ENCODE results near the gene AQP5.

Gene AQP5

DNA sequence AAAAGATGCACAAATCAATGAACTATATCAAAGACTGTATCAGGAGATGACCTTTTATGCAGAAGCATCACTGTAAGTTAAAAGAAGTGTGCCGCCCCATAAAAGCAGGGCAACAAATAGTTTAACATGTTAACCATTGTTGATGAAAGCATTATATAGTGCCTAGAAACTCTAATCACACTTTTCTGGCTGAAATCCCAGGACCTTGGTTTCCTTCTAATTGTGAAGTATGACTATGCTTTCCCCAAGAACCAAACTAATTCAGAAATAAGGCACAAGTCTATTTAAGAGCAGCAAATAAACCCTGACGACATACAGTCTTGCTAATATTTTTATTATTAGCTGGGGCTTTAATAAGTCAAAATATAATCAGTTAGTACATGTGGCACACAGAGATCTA lies 41.9 kb downstream of the AQP5 start:
- no peak overlapping the region for H3K27ac ChIP-seq
- no peak overlapping the region for H3K4me3 ChIP-seq

DNA sequence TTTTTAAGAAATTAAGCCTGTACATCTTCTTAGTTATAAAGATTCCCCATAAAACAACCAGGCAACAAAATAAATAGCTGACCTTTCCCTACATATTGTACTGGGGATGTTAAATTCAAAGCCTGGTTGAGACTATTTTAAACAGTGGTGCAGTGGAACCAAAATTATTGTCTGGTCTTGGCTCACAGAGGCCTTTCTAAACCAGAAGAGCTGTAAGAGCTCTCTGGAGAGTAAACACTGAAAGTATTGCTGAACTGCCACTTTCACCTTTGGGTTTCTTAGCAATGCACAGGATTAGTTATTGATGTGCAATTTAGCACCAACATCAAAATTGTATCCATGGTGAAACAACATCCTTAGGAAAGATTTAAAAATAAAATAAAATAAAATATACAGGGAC lies 43.0 kb downstream of the AQP5 start:
- no peak overlapping the region for H3K27ac ChIP-seq
- H3K4me3 ChIP-seq, result no peak overlapping the region

DNA sequence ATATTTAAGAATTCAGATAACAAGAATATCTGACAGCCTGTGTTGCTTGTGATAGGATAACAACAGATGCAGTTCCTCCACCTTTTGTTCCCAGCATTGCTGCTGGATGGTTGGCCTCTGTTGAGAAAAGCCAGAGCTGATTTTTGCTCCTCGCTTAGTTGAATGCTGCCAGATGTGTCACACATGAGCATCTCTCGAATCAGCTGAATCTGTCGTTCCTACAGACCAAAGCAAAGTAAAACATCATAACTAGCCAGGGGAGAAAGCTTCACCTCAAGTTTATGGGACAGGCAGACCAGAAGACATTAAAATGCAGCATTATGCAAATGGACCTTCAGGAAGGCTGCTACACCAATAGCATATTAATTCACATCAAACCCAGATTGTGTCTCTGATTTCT lies 43.5 kb downstream of the AQP5 start:
- Histone ChIP-seq H3K4me3 (no peak overlapping the region), H3K27ac (no peak overlapping the region)

DNA sequence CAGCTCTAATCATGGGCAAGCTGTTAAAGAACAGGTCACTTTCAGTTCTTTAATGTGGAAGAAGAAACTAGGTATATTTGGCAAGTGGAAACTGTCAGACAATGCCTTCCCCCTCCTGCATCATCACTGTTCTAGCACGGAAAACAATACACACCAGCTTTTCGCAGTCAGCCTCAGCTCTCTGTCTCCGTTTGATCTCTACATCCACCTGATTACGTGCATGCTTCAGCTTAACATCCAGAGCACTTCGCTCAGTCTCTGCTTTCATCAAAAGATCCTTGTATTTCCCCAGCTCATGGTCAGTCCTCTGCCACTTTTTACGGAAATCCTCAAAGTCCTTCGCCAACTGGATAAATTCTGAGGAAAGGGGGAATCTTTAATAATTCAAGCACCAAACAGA lies 44.6 kb downstream of the AQP5 start:
- Histone ChIP-seq H3K27ac (no peak overlapping the region), H3K4me3 (no peak overlapping the region)

DNA sequence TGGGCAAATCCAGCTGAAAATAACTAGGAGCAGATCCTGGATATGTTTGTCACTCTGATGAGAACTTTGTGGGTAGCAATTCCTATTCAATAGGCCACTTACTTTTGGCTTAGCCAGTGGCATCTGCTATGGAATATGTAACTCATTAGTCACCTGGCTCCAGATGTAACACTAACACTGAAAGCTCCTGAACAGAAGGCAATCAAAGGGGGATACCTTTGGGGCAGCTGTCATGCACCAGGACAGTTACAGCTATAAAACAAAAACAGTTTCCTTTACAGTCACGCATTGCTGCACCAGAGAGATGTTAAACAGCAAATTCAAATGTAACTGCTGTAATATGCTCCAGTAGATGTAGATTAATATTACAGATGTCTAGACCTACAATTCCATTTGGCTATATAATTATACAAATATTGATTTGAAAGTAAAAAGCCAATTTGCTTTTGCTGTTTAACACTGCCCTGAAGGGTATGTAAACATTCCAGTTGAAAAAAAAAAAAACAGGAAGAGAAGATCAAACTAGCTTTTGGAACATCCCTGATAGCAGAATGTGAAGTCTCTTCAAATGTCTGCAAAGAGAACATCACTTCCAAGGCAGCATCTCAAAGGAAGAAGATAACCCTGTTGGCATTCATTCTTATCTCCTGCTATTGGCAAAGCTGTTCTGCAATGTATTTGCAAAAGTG lies 45.2 kb downstream of the AQP5 start:
- Histone ChIP-seq H3K4me3 (no peak overlapping the region), H3K27ac (no peak overlapping the region)

DNA sequence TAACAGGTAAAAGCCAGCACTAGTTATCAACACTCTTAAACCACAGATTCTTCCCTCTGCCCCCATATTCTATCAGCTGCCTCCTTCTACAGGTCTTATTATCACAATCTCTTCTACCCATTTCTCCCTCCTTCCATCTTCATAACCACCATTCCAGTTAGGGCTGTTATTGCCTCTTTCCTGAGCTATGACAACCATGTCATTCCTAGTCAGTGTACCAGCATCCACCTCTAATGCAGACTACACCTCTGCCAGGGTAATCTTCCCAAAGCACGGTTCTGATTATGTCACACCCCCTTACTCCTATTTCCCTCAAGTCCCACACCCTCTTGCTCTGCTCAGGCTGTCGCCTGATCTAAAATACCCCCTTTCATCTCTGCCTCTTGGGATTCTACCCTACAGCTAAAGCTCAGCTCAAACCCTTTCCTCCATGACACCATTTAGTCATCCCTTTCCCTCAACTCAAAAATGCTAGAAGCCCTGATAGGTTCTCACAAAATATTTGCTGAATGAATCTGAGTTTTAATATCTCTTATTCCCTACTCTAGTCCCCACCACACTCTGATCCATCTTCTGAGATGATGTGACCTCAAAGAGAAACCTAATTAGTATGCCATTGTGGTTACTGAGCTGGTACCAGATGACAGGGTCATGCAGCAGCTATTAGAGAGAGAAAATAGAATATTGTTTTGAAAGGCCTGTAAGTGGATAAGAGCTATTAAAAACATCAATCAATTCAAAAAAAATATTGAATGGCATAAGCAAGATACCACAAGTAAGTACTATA lies 51.9 kb downstream of the AQP5 start:
- no peak overlapping the region for H3K4me3 ChIP-seq
- H3K27ac ChIP-seq, result no peak overlapping the region

DNA sequence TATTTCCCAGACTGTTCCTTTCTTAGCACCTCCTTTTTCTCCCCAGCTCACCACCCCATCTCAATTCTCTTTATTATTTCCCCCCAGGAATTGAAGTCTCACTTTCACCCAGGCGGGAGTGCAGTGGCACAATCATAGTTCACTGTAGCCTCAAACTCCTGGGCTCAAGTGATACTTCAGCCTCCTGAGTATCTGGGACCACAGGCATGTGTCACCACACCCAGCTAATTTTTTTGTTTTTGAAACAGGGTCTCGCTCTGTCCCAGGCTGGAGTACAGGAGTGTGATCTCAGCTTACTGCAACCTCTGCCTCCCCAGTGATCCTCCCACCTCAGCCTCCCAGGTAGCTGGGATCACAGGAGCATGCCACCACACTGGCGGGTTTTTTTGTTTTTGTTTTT lies 52.7 kb downstream of the AQP5 start:
- Histone ChIP-seq H3K4me3 (no peak overlapping the region), H3K27ac (no peak overlapping the region)

Data from skin epidermis (tissue), 12 donors.